GM04503 (cell line): Measurements from ENCODE around the gene SPOP.

Source experiments
- DNase-seq: peaks from one replicate; pipeline ENCODE4 v3.0.0-alpha.2; 2012; ENCODE audit warnings: low read depth

Gene SPOP

DNA sequence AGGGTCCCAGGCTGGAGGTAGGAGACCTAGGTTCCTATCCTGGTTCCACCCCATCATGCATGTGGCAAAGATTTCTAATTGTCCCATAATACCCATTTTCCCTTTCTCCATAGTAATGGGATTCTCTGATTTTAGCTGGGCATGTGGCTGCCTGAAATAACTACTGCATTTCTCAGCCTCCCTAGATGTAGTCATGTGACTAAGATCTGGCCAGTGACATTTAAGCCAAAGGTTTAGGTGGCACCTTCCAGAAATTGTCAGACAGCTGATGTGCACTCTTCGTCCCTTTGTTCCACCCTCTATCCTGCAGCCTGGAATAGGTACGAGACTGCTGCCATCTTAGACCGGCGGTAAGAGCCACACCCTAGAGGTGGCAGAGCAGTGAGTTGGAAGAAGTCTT, 94.0 kb downstream of the SPOP start:
- no peak for DNase-seq

- no peak for DNase-seq
Observed at GRCh38 chr17:49583226-49583625, 94.7 kb downstream of the SPOP start.

- no peak for DNase-seq
Observed at GRCh38 chr17:49582789-49583188, 95.1 kb downstream of the SPOP start.

DNA sequence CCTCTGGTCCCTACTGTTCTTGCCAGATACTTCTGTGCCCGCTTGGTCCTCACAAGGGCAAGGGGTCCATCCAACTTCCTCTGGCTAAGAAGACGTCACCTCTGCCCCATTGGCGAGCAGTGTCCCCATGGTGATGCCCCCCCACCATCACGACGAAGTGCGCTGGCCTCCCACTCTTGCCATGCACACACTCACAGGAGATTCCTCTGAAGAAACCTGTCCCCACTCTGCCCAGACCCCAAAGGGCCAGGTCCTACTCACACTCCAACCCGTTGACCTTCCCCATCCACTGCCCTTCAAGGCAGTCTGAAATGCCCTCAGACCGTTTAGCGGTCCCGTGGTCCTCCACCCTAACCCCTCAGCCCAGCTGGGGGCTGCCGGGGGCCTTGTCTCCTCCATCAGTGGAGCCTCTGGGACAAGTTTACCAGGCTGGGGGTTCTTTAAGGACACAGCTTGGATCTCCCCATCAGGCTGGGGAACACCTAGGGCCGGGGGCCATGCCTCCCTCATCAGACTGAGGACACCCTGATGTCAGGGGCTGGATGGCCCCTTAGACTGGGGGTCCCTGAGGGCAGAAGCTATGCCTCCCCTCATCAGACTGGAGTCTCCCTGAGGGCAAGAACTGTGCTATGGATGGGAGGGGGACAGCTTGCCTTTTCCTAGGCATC, 95.7 kb downstream of the SPOP start:
- DNase-seq = no peak

DNA sequence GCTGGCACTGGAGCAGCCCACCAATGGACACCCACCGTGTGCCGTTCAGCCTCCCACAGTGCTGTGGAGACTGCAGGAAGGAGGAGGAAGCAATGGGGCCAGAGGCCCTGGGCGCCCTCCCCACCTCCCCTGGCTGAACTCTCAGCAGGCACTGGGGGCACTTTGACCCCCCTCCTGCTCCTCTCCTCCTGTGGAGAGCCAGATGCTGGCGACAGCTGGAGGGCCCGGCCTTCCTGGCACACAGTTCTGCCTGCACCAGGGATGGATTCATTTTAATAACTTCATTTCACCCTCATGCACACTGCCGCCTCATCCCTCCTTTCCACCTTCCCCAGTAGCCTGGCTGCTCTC, 96.3 kb downstream of the SPOP start:
- DNase-seq = no peak

DNA sequence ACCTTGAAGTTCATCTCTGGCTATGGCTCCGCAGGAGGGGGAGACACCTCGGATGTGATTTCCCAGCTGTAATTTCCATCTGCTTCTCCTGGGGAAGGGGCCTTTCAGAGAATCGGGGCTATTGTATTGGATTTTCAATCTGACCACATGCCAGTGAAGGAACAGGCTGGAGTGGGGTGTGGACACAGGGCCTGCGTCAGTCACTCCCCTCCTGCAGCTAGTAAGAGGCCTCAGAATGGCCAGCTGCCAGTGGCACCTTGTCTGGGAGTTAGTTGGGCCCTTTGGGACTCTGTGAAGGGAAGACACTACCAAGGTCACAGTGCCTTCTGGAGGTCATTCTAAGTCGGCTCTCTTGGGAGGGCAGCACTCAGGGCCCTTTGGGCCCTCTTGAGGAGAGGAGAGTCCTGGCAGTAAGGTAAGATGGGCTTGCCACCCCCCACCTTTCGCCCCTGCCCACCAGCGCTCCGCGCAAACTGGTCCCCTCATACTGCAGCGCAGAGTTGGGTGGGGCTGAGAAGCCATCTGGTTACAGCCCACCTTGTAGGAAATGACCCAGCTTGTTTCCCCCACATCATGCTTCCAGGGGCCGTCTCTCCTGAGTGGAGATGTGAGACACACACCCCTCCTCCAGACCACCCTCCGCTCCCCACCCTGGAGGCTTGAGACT, 96.8 kb downstream of the SPOP start:
- DNase-seq = no peak

DNA sequence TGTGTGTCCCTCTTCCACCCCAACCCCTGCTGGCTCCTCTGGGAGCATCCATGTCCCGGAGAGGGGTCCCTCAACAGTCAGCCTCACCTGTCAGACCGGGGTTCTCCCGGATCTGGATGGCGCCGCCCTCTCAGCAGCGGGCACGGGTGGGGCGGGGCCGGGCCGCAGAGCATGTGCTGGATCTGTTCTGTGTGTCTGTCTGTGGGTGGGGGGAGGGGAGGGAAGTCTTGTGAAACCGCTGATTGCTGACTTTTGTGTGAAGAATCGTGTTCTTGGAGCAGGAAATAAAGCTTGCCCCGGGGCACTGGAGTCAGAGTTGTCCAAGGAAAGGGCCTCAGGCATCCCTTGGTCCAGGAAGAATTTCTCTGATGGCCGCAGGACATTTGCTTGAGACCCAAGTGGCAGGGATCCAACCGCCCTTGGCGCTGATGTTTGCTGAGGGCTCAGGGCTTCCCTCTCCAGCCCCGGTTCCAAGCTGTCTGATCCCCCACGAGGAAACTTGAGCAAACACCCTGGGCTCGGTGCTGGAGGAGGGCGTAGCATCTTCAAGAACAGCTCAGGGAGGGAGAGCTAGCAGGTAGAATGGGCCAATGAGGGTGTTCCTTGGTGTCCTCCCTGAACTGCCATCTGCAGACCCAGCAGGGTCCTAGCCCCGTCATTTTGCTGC, 97.7 kb downstream of the SPOP start:
- no peak for DNase-seq

DNA sequence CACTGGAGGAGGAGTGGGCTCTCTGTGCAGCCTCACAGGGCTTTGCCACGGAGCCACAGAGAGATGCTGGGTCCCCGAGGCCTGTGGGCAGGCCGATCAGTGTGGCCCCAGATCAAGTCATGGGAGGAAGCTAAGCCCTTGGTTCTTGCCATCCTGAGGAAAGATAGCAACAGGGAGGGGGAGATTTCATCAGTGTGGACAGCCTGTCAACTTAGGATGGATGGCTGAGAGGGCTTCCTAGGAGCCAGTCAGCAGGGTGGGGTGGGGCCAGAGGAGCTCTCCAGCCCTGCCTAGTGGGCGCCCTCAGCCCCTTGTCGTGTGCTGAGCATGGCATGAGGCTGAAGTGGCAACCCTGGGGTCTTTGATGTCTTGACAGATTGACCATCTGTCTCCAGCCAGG, 98.4 kb downstream of the SPOP start:
- DNase-seq = no peak

GRCh38 chr17:49578952-49579500, 98.9 kb downstream of the SPOP start:
- DNase-seq = no peak

GRCh38 chr17:49578414-49578813, 99.5 kb downstream of the SPOP start:
- no peak for DNase-seq

GRCh38 chr17:49577963-49578362, 99.9 kb downstream of the SPOP start:
- no peak for DNase-seq

DNA sequence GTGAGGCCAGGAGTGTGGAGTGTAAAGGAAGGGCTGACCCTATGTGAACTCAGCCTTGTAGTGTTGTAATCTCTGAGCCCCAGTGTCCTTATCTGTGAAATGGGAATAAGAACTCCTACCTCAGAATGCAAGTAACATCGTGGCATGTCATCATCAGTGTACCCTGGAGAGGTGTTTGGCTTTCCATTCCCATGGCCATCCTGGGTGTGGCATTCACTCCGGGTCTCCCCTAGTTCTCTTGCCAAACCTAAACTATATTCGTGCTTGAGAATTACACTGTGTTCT, 100.3 kb downstream of the SPOP start:
- no peak for DNase-seq

DNA sequence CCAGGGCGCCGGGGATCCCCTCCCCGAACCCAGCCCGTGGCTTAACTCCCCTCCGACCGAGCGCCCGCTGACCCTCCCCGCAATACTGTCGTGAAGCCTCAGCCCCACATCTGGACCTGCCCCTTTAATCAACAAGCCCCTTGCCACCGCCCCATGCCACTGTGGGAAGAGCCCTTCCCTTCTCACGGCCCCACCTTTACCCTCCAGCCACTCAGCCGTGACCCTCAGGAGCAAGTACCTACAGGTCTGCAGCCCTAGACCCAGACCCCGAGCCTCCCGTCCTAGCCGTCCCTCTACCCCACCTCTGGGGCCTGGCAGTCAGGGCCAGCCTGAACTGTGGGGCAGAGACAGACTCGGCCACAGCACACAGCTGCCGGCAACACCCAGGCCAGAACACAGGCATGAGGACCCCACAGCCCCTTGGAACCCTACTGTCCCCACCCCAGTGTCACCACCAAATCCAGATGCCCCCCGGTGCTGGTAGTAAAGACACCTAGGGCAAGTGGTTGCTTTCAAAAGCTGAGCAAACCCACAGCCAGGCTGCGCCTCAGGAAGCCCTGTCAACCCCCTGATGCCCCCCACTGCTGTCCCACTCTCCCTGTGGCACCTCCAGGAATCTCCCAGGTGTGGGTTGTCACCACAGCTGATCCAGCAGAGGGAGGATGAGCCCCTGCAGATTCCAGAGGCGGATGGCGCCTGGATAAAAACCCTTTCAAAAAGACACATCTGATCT, 100.8 kb downstream of the SPOP start:
- DNase-seq = no peak

- DNase-seq = no peak
Observed at GRCh38 chr17:49576088-49576916, 101.6 kb downstream of the SPOP start.

GRCh38 chr17:49575679-49576087, 102.2 kb downstream of the SPOP start, which contains the start of gene NXPH3:
TSS of gene NXPH3 (plus strand) at chr17:49575871. CDS start at chr17:49576220, 349 bp downstream.
- no peak for DNase-seq

DNA sequence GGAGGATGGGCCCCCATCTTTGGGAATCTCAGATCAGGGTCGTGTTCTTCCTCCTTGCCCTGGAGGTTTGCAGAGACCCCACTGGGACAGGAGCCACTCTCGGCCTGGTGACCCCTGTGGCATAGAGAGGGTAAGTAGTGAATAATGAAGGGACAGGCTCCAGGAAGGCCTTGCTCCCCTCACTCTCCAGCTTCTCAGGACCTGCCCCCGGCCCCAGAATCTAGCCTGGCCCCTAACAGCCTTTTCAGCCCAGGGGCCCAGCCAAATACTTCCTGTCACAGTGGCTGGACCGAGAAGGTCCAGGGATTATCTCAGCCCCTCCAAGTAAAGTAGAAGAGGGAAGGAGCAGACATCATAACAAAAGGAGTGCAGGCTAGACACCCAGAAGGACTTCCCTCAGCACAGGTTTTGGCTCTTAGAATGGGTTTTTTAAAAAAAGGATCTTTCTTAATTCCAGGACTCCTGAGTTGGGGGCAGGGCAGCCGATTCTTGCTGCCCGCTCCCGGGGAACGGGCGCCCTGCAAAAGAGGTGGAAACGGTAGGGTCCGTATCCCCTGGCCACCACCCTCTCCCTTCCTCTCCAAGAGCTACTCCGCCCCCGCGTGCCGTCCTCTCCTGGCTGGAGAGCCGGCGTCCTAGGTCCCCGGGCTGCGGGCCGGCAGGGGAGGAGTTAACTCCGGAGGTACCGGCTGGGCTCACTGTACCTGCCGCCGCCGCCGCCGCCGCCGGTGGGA, 102.8 kb downstream of the SPOP start:
- no peak for DNase-seq

DNA sequence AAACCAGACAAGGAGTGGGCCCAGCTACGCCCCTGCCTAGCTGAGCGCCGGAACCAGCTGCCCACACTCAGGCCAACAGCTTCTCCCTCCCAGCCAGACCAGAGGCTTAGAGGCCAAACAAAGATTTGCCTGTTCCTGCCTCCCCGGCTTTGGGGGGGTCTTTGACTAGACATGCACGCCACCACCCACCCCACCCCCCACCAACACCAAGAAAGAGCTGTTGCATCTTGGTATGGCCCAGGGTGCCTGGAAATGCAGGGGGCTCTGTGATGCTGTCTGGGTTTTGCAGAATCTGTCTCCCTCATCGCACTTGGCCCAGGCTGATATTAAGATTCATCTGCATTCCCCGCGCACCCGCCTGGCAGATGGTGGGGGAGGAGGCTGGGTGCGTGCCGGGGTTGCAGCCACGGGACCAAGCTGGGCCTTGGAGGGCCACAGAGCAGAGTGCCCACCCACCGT, 103.5 kb downstream of the SPOP start:
- DNase-seq = no peak

DNA sequence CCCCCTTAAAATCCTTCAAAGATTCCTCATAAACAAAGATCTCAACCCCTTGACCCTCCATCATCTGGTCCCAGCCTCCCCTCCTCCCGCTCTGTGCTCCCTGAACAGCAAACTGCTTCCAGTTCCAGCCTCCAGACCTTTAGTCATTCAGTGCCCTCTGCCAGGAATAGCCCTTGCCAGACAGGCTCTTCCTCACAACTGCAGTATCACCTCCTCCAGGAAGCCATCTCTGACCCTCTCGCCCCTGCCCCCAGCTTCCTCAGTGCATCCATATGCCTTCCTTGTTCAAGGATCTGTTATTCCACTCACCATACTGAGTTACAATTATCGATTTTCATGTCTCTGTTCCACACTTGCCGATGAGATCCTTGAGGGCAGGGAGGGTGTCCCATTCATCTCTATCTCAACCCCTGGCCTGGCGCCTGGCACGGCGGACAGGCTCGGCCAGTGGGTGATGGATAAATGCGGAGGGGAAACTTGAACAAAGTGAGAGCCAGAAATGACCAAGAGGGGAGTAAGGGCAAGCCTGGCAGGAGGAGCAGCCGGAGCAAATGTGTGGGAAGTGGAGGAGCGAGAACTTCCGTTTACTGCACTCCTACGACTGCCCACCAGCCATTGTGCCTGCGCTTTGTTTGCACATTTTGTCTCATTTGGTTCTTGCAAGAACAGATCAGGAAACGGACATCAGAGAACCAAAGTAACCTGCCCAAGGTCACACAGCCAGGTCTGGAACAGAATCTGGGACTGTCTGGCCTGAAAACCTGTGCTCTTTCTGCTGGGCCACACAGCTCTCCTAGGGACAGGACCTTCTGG, 104.2 kb downstream of the SPOP start:
- no peak for DNase-seq

DNA sequence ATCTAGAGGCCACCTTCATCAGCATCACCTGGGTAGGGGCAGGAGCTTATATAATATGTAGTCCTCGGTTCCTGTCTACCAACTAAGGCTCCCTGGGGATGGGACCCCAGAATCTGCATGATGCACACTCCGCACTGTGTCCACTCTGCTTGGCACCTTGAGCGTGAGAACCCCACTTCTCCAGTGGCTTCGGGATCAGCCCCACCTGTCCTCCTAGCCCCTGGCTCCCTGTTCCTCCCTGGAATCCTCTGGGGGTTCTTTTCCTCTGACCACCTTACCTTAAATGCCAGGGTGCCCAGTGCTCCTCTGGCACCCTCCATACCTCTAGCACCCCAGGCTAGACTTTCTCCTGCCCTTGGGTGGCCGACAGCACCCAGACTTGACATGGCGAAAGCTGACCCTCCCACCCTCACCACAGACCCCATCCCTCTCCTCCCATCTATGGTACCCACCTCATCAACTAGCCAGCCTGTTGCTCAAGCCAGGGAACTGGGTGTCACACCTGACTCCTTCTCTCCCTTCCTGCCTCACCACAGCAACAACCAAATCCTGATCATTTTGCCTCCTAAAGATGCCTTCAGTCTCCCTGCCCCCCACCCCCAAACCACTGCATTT, 105.0 kb downstream of the SPOP start:
- DNase-seq = no peak

DNA sequence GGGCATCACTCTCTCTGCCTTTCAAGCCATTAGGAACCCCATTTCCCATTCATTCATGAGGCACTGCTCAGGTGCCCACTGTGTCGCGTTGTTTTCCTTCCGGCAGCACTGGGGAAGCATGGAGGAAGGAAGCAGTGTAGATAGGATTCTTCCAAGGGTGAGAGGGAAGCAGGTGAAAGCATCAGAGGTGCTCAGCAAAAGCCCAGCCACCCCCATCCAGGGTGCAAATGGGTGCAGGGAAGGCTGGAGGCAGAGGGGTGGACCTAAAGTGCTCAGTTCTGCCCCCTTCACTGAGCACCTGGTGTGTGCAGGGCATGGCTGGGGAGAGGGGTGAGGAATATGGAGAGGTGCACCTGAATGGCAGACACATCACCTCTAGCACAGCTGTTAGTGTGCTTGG, 105.7 kb downstream of the SPOP start:
- no peak for DNase-seq
